ENCODE measurements around the gene CLMN. TPM values are rescaled to one million over a fixed set of nuclear protein-coding genes. Genes with fewer than 3 reads are reported as not detected.

CLMN gene
- polyA plus RNA-seq, 6 donors from 2014 or later, result 4.9 to 23.8 (median 12.7) TPM

DNA sequence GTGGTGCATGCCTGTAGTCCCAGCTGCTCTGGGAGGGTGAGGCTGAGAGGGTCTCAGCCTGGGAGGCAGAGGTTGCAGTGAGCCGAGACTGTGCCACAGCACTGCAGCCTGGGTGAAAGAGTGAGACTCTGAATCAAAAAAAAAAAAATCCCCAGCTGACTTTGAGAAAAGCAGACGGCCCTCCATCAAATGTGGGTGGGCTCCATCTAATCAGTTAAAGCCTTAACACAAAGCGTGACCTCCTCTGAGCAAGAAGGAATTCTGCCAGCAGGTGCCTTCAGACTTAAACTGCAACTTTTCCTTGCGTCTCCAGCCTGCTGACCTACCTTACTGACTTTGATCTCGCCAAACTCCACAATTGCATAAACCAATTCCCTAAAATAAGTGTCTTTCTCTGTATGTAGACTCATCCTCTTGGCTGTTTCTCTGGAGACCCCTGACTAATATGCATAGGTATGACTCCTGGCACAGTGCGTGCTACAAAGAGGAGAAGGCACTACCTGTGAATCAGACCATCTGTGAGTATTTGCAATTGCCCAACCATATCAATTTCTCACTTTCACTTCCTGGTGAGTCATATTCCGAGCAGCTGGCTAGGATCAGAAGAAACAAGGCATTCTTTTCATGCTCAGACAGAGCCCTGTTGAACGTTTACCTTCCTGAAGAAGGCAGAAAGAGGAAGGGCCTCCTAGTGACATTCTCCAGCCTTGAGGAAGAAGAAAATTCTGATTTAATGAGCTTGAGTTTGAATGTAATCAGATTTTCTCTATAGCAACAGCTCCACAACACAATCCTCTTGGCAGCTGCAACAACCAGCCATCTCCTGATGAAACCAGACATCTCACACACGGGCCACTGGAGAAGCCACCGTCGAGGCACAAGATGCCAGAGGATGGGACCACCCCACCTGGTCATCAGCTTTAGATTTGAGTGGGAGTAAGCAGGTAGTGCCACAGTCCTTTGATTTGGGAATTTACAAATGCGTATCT is 54.3 kb downstream of the CLMN start:
- H3K36me3 Mint-ChIP-seq, result no peaks in the 10 kb centered on the region
- peaks cover 23 to 58% (median 42%) of the 10 kb centered on the region in 3 donors for H3K4me1 Mint-ChIP-seq
- peak overlapping the region; percentile 67 to 91 (median 84) for H3K27ac Mint-ChIP-seq
- H3K4me3 Mint-ChIP-seq, result peak overlapping the region in 7 of 8 donors; percentile 1 to 77 (median 66)
- H3K27me3 Mint-ChIP-seq, result no peaks in the 10 kb centered on the region
- DNase-seq, result peak; percentile 78
- H3K9me3 Mint-ChIP-seq, result peaks cover 0 to 5% (median 0%) of the 10 kb centered on the region in 7 donors
- ATAC-seq (ENCODE audit: low read depth in 2 of 2), result peak; percentile 93 to 96

DNA sequence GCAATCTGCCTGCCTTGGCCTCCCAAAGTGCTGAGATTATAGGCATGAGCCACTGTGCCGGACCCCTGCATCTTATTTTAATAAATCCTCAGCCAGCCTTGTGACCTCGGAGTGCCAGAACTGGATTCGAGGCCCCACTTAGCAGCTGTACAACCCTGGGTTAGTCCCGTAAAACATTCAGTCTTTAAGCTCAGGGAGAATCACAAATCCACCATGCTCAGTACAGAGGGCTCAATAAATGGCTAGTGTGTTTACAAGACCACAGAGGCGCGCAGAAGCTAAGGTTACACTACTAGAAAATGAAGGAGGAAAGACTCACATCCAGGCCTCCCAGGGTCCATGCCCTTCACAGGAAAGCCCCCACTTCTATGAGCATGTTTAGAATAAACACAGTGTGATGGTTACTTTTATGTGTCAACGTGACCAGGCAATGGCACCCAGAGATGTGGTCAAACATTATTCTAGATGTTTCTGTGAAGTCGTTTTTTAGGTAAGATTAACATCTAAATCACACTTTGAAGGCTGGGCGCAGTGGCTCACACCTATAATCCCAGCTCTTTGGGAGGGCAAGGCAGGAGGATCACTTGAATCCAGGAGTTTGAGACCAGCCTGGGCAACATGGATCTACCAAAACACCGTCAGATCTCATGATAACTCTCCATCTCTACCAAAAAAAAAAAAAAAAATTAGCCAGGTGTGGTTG is 55.3 kb downstream of the CLMN start:
- Mint-ChIP-seq H3K27me3 (no peaks in the 10 kb centered on the region), H3K27ac (peak overlapping the region in 1 of 6 donors; percentile 83), H3K4me1 (peaks cover 20 to 49% (median 32%) of the 10 kb centered on the region in 3 donors), H3K4me3 (peak overlapping the region in 5 of 8 donors; percentile 9 to 77 (median 56)), H3K36me3 (no peaks in the 10 kb centered on the region), H3K9me3 (peaks cover 0 to 5% (median 0%) of the 10 kb centered on the region in 7 donors)
- DNase-seq (no peak), ATAC-seq (ENCODE audit: low read depth in 2 of 2) (no peak)

DNA sequence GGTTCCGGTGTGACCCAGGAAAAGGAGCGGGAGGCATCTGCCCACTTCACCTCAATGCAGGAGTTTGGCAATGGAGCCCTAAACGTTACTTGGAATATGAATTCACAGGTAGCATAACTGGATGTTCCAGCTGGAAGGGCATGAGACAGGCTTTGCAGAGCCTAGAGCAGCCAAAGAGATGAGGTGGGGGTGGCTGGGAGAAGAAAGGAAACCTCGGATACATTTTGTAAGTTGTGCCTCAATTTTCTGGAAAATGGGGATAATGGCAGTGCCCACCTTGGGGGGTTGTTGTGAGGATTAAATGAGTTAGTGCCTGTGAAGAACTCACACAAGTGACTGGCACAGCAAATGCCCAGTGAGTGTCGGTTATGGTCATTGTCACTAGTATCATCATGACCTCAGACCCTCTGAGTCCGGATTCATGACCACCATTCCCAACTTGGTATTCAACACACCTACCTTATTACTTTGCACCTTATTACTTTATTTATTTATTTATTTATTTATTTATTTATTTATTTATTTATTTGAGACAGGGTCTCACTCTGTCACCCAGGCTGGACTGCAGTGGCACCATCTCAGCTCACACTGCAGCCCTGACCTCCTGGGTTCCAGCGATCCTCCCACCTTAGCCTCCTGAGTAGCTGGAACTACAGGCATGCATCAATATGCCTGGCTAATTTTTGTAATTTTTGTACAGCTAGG is 56.0 kb downstream of the CLMN start:
- Mint-ChIP-seq H3K36me3 (no peaks in the 10 kb centered on the region), H3K4me1 (peaks cover 20 to 47% (median 32%) of the 10 kb centered on the region in 3 donors), H3K9me3 (peaks cover 0 to 5% (median 0%) of the 10 kb centered on the region in 7 donors), H3K27ac (peak overlapping the region in 1 of 6 donors; percentile 27), H3K27me3 (no peaks in the 10 kb centered on the region), H3K4me3 (no peak overlapping the region)
- no peak for DNase-seq
- no peak for ATAC-seq (ENCODE audit: low read depth in 2 of 2)

DNA sequence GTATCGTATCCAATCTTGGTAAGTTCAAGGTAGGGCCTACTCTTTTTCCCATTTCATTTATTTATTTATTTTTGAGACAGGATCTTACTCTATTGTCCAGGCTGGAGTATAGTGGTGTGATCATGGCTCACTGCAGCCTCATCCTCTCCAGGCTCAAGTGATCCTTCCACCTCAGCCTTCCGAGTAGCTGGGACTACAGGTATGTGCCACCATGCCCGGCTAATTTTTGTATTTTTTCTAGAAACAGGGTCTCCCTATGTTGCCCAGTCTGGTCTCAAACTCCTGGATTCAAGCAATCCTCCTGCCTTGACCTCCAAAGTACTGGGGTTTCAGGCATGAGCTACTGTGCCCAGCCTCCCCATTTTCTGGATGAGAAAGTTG is 57.2 kb downstream of the CLMN start:
- ATAC-seq (ENCODE audit: low read depth in 2 of 2), result no peak

GRCh38 chr14:95261616-95262510 is 57.8 kb downstream of the CLMN start:
- DNase-seq, result no peak
- peaks cover 13 to 32% (median 24%) of the 10 kb centered on the region in 3 donors for H3K4me1 Mint-ChIP-seq
- ATAC-seq (ENCODE audit: low read depth in 2 of 2), result no peak
- no peak overlapping the region for H3K4me3 Mint-ChIP-seq
- H3K36me3 Mint-ChIP-seq, result no peaks in the 10 kb centered on the region
- peak overlapping the region in 2 of 6 donors; percentile 39 to 43 for H3K27ac Mint-ChIP-seq
- H3K27me3 Mint-ChIP-seq, result no peaks in the 10 kb centered on the region
- no peaks in the 10 kb centered on the region for H3K9me3 Mint-ChIP-seq

More for the DNA sequence above, 57.2 kb downstream of the CLMN start:
- Mint-ChIP-seq H3K27ac (no peak overlapping the region), H3K4me3 (no peak overlapping the region), H3K4me1 (peaks cover 20 to 38% (median 31%) of the 10 kb centered on the region in 3 donors), H3K27me3 (no peaks in the 10 kb centered on the region), H3K36me3 (no peaks in the 10 kb centered on the region), H3K9me3 (peaks cover 0 to 2% (median 0%) of the 10 kb centered on the region in 7 donors)
- DNase-seq, result no peak

DNA sequence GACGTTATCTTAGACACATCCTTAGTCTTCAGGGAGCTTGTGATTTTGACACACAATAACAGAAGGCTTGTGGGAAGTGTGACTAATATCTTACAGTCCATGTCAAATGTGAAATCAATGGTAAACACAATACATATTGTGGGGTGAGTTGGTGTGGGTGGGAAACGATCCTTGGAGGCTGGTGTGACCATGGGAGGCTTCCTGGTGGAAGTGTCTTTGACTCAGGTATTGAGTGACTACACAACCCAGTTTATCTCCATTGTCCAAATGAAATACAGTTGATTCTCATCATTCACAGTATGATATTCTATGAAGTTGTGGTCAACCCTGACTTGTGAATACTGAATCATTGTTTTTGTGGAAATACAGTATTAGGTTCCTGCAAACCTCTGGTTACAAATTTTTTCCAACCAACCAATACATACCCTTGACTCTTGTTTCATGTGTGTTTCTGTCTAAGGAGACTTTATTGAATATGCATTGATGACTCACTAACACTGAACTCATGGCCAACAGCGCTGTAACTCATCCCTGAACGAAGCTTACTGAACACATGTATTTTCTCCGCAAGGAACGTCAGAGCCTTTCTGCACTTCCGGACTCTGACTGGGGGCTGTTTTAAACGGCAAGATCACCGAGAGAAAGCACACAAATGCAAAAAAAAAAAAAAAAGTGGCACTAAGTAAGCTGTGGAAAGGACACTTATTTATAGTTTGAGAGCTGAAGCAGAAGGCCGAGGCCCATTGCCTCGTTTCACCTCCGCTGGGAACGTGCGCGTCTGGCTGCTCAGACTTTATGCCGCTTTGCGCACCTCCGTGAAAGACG is 59.0 kb downstream of the CLMN start:
- H3K36me3 Mint-ChIP-seq, result no peaks in the 10 kb centered on the region
- peaks cover 15 to 29% (median 16%) of the 10 kb centered on the region in 3 donors for H3K4me1 Mint-ChIP-seq
- no peak overlapping the region for H3K27ac Mint-ChIP-seq
- ATAC-seq (ENCODE audit: low read depth in 2 of 2) (no peak), DNase-seq (no peak)
- H3K9me3 Mint-ChIP-seq, result no peaks in the 10 kb centered on the region
- H3K4me3 Mint-ChIP-seq, result no peak overlapping the region
- H3K27me3 Mint-ChIP-seq, result no peaks in the 10 kb centered on the region

- no peak for DNase-seq
- Mint-ChIP-seq H3K36me3 (no peaks in the 10 kb centered on the region), H3K4me1 (peaks cover 7 to 19% (median 12%) of the 10 kb centered on the region in 3 donors), H3K9me3 (no peaks in the 10 kb centered on the region), H3K27ac (no peak overlapping the region), H3K4me3 (no peak overlapping the region), H3K27me3 (no peaks in the 10 kb centered on the region)
- ATAC-seq (ENCODE audit: low read depth in 2 of 2), result no peak
Measured at GRCh38 chr14:95258754-95259593, 60.7 kb downstream of the CLMN start.

GRCh38 chr14:95258156-95258555 is 61.6 kb downstream of the CLMN start:
- H3K4me1 Mint-ChIP-seq, result peaks cover 7 to 16% (median 12%) of the 10 kb centered on the region in 3 donors
- H3K27me3 Mint-ChIP-seq, result no peaks in the 10 kb centered on the region
- no peak for ATAC-seq (ENCODE audit: low read depth in 2 of 2)
- no peak overlapping the region for H3K4me3 Mint-ChIP-seq
- no peaks in the 10 kb centered on the region for H3K36me3 Mint-ChIP-seq
- no peaks in the 10 kb centered on the region for H3K9me3 Mint-ChIP-seq
- H3K27ac Mint-ChIP-seq, result no peak overlapping the region
- no peak for DNase-seq

- no peaks in the 10 kb centered on the region for H3K27me3 Mint-ChIP-seq
- peaks cover 7 to 14% (median 12%) of the 10 kb centered on the region in 3 donors for H3K4me1 Mint-ChIP-seq
- DNase-seq (no peak), ATAC-seq (ENCODE audit: low read depth in 2 of 2) (no peak)
- no peaks in the 10 kb centered on the region for H3K9me3 Mint-ChIP-seq
- no peak overlapping the region for H3K4me3 Mint-ChIP-seq
- H3K27ac Mint-ChIP-seq, result no peak overlapping the region
- no peaks in the 10 kb centered on the region for H3K36me3 Mint-ChIP-seq
Measured at GRCh38 chr14:95257521-95257920, 62.2 kb downstream of the CLMN start.

GRCh38 chr14:95256776-95257060 is 63.0 kb downstream of the CLMN start:
- peaks cover 7 to 14% (median 12%) of the 10 kb centered on the region in 3 donors for H3K4me1 Mint-ChIP-seq

GRCh38 chr14:95256002-95256775 is 63.5 kb downstream of the CLMN start:
- no peaks in the 10 kb centered on the region for H3K9me3 Mint-ChIP-seq
- H3K36me3 Mint-ChIP-seq, result no peaks in the 10 kb centered on the region
- peaks cover 7 to 14% (median 12%) of the 10 kb centered on the region in 3 donors for H3K4me1 Mint-ChIP-seq
- H3K27me3 Mint-ChIP-seq, result no peaks in the 10 kb centered on the region
- no peak for ATAC-seq (ENCODE audit: low read depth in 2 of 2)
- peak overlapping the region in 2 of 8 donors; percentile 45 to 54 for H3K4me3 Mint-ChIP-seq
- peak overlapping the region in 1 of 6 donors; percentile 13 for H3K27ac Mint-ChIP-seq
- DNase-seq, result no peak

More at GRCh38 chr14:95256776-95257060, 63.0 kb downstream of the CLMN start:
- Mint-ChIP-seq H3K27ac (peak overlapping the region in 1 of 6 donors; percentile 13), H3K36me3 (no peaks in the 10 kb centered on the region), H3K9me3 (no peaks in the 10 kb centered on the region), H3K27me3 (no peaks in the 10 kb centered on the region), H3K4me3 (no peak overlapping the region)
- DNase-seq (no peak), ATAC-seq (ENCODE audit: low read depth in 2 of 2) (no peak)
